Smooth muscle cell (in vitro differentiated cells): ENCODE data around the gene SHANK1. TPM values are rescaled to one million over a fixed set of nuclear protein-coding genes. Genes with fewer than 3 reads are reported as not detected.

Experiments used
- DNase-seq: peaks from one replicate; lab custom pipeline; 2025; ENCODE audit not compliant: unreplicated experiment; lab: John Stamatoyannopoulos, UW
- H2AFZ ChIP-seq: fragments of 200-600 bp; sonication (generic); 2 replicates; pipeline ENCODE4 v1.6.0; 2016; ENCODE audit warnings: antibody characterized with exemption, low read depth, mild to moderate bottlenecking
- H3F3A ChIP-seq: fragments of 200-600 bp; sonication (generic); 2 replicates; pipeline ENCODE4 v1.6.0; 2017; ENCODE audit warnings: antibody characterized with exemption, low read depth
- H3K27ac ChIP-seq: fragments of 200-600 bp; sonication (generic); 2 replicates; pipeline ENCODE4 v1.5.1; 2016; ENCODE audit warnings: low read depth, mild to moderate bottlenecking
- H3K27me3 ChIP-seq: fragments of 200-600 bp; sonication (generic); 2 replicates; pipeline ENCODE4 v1.6.1; 2016; ENCODE audit warnings: low read depth, mild to moderate bottlenecking
- H3K36me3 ChIP-seq: fragments of 200-600 bp; sonication (generic); 2 replicates; pipeline ENCODE4 v1.5.1; 2016; ENCODE audit warnings: low read depth
- H3K4me1 ChIP-seq: fragments of 200-600 bp; sonication (generic); 2 replicates; pipeline ENCODE4 v1.5.1; 2016; ENCODE audit warnings: low read depth
- H3K4me2 ChIP-seq: fragments of 200-600 bp; sonication (generic); 2 replicates; pipeline ENCODE4 v1.6.0; 2016; ENCODE audit warnings: mild to moderate bottlenecking
- H3K4me3 ChIP-seq: fragments of 200-600 bp; sonication (generic); 2 replicates; pipeline ENCODE4 v1.5.1; 2016; ENCODE audit warnings: mild to moderate bottlenecking
- H3K79me2 ChIP-seq: fragments of 200-600 bp; sonication (generic); 2 replicates; pipeline ENCODE4 v1.6.0; 2016; ENCODE audit warnings: low read depth, mild to moderate bottlenecking
- H3K9ac ChIP-seq: fragments of 200-600 bp; sonication (generic); 2 replicates; pipeline ENCODE4 v1.6.0; 2016; ENCODE audit warnings: low read depth
- H3K9me3 ChIP-seq: fragments of 200-600 bp; sonication (generic); replicated peaks from 2 replicates; pipeline ENCODE4 v1.5.1; 2016; ENCODE audit warnings: low read depth
- H4K20me1 ChIP-seq: fragments of 200-600 bp; sonication (generic); 2 replicates; pipeline ENCODE4 v1.6.0; 2016; ENCODE audit warnings: low read depth
- WGBS: methylation state at CpG from one replicate; pipeline ENCODE4 v1.1.7; 2016; ENCODE audit warnings: low lambda C conversion rate; 5-methylcytosine and 5-hydroxymethylcytosine counted together
- polyA plus RNA-seq: library from polyadenylated mRNA; unstranded; fragments of >200 nt; fragmentation: Nextera tagmentation; extraction: Ambion mirVana; gene quantifications from 2 replicates; pipeline ENCODE4 v1.2.1, GENCODE V29; 2016
- total RNA-seq: library from RNA; depleted of rRNA; stranded (reverse); fragments of >200 nt; gene quantifications from 2 replicates; pipeline ENCODE4 v1.2.3, GENCODE V29; 2014
- TF ChIP-seq, protein P1 (sequence below): fragments of 200-600 bp; sonication (generic); IDR thresholded peaks from 2 replicates; pipeline ENCODE4 v1.5.1; 2017; ENCODE audit warnings: borderline replicate concordance, mild to moderate bottlenecking, antibody characterized with exemption; ENCODE audit not compliant: insufficient read depth, poor library complexity, severe bottlenecking

The SHANK1 gene
- total and polyA plus RNA-seq, 2 experiments from 2014 or later: 1.0 to 4.1 TPM

DNA sequence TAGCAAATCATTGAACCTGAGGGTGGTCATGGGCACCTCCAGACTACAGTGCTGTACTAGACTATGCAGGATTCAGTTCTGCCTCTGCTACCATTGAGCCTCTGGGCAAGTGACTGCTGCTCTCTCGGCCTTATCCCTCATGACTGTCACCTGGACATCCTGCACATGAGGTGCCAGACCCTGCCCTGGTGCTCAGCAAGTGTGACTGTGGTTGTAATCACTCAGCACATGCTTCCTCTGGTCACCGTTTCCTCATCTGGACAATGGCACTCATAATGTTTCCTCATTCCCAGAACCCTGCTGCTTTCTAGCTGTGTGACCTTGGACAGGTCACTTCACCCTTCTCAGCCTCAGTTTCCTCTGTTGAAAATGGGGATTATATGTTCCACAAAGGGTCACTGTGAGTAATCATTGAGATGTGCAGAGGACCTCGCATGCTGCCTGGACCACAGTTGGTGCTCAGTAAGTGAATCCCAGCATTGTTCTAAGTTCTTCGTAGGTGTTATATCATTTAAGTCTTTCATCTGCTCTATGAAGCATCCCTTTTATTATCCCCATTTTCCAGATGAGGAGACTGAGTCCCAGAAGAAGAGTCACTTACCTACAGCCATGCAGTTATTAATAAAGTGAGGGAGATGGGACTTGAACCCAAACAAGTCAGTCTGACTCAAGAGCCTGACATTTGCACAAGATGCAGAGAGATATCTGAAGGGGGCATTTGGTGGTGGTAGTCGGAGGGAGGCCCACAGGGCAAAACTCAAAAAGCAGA lies 83.1 kb downstream of the SHANK1 start:
- Histone ChIP-seq H3K4me2 (no peak overlapping the region), H3K36me3 (no peaks in the 10 kb centered on the region), H3K27ac (no peak overlapping the region), H2AFZ (no peak overlapping the region), H3K79me2 (no peaks in the 10 kb centered on the region), H3K4me3 (no peak overlapping the region), H3F3A (no peaks in the 10 kb centered on the region), H3K27me3 (peaks cover 25% of the 10 kb centered on the region), H3K9me3 (peaks cover 8% of the 10 kb centered on the region), H4K20me1 (no peaks in the 10 kb centered on the region), H3K4me1 (no peaks in the 10 kb centered on the region), H3K9ac (no peak overlapping the region)
- 78% methylated on average over 5 of the region's 5 CpGs for WGBS
- DNase-seq: no peak
- TF ChIP-seq, protein P1, sequence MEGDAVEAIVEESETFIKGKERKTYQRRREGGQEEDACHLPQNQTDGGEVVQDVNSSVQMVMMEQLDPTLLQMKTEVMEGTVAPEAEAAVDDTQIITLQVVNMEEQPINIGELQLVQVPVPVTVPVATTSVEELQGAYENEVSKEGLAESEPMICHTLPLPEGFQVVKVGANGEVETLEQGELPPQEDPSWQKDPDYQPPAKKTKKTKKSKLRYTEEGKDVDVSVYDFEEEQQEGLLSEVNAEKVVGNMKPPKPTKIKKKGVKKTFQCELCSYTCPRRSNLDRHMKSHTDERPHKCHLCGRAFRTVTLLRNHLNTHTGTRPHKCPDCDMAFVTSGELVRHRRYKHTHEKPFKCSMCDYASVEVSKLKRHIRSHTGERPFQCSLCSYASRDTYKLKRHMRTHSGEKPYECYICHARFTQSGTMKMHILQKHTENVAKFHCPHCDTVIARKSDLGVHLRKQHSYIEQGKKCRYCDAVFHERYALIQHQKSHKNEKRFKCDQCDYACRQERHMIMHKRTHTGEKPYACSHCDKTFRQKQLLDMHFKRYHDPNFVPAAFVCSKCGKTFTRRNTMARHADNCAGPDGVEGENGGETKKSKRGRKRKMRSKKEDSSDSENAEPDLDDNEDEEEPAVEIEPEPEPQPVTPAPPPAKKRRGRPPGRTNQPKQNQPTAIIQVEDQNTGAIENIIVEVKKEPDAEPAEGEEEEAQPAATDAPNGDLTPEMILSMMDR: no peak

DNA sequence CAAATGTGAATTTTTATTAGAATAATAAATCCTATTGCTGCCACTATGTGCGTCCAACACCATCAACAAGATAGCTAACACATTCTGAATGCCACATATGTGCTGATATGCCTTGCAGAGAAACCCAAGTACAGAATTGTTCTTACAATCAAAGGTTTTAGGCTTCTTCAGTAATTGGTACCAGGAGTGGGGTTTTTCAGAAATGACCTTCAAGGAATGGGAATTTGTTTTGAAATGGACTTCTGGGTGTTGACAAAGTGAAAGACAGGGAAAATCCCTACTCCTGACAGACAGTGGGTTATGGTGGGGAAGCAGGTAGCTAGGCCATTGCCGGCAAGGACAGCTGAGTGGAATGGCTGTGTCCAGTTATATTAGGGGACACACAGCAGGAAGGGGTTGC lies 85.6 kb downstream of the SHANK1 start:
- H3K27me3 ChIP-seq: peaks cover 24% of the 10 kb centered on the region
- no peaks in the 10 kb centered on the region for H4K20me1 ChIP-seq
- no peak overlapping the region for H3K27ac ChIP-seq
- H3K4me2 ChIP-seq: no peak overlapping the region
- H3K4me3 ChIP-seq: no peak overlapping the region
- H2AFZ ChIP-seq: no peak overlapping the region
- H3K79me2 ChIP-seq: no peaks in the 10 kb centered on the region
- no peak overlapping the region for H3K9ac ChIP-seq
- H3F3A ChIP-seq: no peaks in the 10 kb centered on the region
- DNase-seq: no peak
- WGBS: 94% methylated on average over 2 of the region's 2 CpGs
- no peaks in the 10 kb centered on the region for H3K36me3 ChIP-seq
- H3K9me3 ChIP-seq: peaks cover 8% of the 10 kb centered on the region
- H3K4me1 ChIP-seq: no peaks in the 10 kb centered on the region
- TF ChIP-seq, protein P1: no peak

DNA sequence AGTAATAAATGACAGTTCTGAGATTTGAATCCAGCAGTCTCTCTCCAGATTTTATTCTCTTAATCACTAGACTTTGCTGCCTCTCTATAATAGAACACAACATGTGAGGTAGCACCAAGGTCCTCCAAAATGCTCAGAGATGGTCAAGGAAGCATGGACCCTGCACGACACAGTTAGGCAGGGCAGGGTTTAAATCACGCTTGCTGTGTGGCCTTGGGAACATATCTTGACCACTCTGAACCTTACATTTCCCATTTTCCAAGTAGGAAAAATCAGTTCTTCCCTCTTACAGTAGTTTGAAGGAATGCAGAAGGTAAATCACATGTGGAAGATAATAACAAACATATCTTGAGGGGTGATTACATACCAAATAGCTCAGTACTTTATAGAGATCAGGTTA lies 86.2 kb downstream of the SHANK1 start:
- no peaks in the 10 kb centered on the region for H4K20me1 ChIP-seq
- H3K27ac ChIP-seq: no peak overlapping the region
- no peak for DNase-seq
- peaks cover 8% of the 10 kb centered on the region for H3K9me3 ChIP-seq
- no peak overlapping the region for H3K9ac ChIP-seq
- H3K4me1 ChIP-seq: no peaks in the 10 kb centered on the region
- no peaks in the 10 kb centered on the region for H3K79me2 ChIP-seq
- no peaks in the 10 kb centered on the region for H3K36me3 ChIP-seq
- H3F3A ChIP-seq: no peaks in the 10 kb centered on the region
- H3K27me3 ChIP-seq: peaks cover 17% of the 10 kb centered on the region
- H3K4me3 ChIP-seq: no peak overlapping the region
- no peak overlapping the region for H3K4me2 ChIP-seq
- WGBS: 75% methylated on average over 2 of the region's 2 CpGs
- TF ChIP-seq, protein P1: no peak
- no peak overlapping the region for H2AFZ ChIP-seq
